Panc1 (cell line): ENCODE measurements around the gene PPP1R1C.

Experiments
- CTCF ChIP-seq: fragments of 450-650 bp; IDR thresholded peaks from 2 replicates; pipeline ENCODE4 v1.5.1; 2017; ENCODE audit warnings: mild to moderate bottlenecking
- POLR2AphosphoS5 ChIP-seq: IDR thresholded peaks from 2 replicates; pipeline ENCODE4 v1.6.1; 2012; ENCODE audit warnings: mild to moderate bottlenecking, low read depth, low read length, moderate library complexity
- REST ChIP-seq, 2 experiments: IDR thresholded peaks; 2 replicates each; pipeline ENCODE4 v1.6.1; 2011 to 2012; ENCODE audit warnings: low read depth in 2 of 2, control low read depth in 1 of 2, low read length in 1 of 2, mild to moderate bottlenecking in 1 of 2, moderate library complexity in 1 of 2; ENCODE audit not compliant: insufficient read depth in 1 of 2
- TCF7L2 ChIP-seq: IDR thresholded peaks from 2 replicates; pipeline ENCODE4 v1.6.1; 2011; ENCODE audit warnings: mild to moderate bottlenecking, low read depth, low read length, inconsistent platforms

- TF ChIP-seq REST (IDR thresholded peaks at IDR 0.05; ENCODE audit: insufficient read depth in 1 of 2, low read depth in 2 of 2, low read length in 1 of 2), result no peak
- no peak for TF ChIP-seq POLR2AphosphoS5
- no peak for TF ChIP-seq CTCF
- no peak for TF ChIP-seq TCF7L2
Observed at GRCh38 chr2:182098648-182099047, 113.0 kb downstream of the PPP1R1C start.
